Measurements from ENCODE around the gene ARMC7.
A peak's percentile ranks its signal among the peaks of the same experiment; 100 is the strongest.

The ARMC7 gene

DNA sequence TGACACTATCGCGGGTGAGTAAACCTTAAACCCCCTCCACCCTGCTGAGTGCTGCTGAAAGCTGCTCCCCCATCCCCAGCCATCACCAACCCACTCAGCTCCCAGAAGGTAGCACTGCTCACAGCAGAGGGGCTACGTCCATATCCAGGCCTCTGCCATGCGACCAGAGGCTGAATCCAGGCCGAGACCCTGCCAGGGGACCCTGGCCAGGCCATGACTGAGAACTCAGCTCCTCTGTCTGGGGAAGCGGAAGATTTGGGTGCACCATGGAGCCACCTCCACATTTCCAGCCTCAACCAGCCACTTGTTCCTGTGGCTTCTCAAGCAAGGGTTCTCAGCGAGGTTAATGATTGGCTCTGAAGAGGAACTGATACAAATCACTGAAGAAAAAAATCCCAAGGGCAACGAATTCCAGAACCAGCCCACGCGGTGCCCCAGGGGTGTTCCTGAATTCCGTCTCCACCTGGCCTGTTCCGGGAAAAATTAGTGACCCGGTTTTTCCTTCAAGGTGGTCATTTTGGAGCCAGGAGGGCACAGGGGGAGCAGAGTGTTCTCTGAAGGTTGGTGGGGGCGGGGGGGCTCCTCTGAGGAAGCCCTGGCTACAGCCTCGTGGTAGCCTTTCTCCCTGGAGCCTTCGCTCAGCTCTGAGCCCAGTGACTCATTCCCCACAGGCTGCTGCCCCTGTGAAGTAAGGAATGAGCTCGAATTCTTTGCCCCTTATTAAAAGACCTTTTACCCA is 31.3 kb upstream of the ARMC7 start:
- no peak for DNase-seq (ENCODE audit: low read depth)

DNA sequence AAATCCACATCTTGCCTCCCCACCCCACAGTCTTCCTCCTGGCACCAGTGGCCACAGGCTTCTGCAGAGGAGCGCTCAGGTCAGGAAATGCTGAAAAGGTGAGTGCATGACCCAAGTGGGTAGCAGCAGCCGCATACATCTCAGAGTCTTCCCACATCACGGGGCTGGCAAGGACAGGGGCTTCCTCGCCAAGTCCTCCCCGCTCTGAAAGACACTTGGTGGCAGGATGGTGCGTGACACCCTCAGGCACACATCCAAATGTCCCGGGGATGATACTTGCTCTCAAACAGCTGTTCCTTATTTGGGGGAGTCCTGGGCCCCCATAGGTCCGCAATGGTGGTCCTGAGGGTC is 30.8 kb upstream of the ARMC7 start:
- DNase-seq (ENCODE audit: low read depth): no peak

DNA sequence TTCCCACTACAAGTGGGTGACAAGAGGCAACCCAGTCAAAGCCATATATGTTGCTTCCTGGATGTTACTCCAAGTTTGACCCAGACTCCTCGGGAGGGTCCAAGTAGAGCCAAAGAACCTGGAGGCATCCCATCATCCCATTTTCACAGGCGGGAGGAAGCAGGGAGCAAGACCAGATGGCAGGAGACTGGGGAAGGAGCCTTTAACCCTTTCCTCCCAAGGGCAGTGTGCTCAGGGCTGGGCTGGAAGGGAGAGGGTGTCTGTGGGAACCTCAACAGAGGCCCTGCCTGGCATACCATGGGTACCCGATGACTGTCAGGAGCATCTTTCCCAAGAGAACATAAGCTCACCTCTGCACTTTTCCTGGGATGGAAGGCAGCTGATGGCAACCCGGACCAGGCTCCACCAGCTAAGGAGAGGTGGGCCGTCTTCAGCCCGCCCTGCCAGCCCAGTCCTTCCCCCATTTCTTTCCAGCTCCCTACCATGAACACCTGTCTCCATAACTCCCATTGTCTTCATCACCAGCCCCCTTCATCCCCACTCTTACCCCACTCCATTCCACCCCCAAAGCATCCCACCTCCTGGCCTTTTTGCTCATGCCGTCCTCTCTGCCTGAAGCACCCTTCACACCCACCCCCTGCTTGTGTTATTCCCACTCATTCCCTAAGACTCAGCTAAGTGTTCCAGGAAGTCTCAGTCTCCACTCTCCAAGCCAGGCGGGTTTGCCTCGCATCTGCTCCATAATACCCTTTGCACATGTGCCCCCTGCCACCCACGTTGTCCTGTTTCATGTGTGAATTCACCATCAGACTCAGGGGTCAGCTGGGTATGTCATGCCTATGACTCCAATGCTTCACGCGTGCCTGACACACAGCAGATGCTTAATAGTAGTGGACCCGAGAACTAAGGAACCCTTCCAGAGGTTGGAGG is 27.9 kb upstream of the ARMC7 start:
- DNase-seq (ENCODE audit: low read depth): no peak

DNA sequence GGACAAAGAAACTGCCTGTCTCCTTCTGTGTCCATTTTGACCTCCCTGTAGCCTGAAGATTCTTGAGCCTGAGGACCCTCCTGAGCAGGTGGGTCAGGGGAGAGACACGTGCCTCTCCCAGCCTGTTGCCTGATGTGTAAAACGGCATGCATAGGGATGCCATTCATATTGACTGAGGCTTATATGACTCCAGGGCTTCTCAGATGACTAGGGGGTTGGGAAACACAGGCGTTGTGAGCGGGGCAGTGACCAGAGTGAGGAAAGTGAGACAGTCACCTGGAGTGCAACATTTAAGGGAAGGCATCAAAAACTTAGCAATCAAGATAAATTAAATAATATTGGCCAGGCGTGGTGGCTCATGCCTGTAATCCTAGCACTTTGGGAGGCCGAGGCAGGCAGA is 27.1 kb upstream of the ARMC7 start:
- no peak for DNase-seq (ENCODE audit: low read depth)

- DNase-seq (ENCODE audit: low read depth): no peak
These were observed 25.6 kb upstream of the ARMC7 start for GRCh38 chr17:75084039-75084660.

GRCh38 chr17:75086496-75087181 is 23.1 kb upstream of the ARMC7 start:
- DNase-seq (ENCODE audit: low read depth): no peak

GRCh38 chr17:75087182-75087557 is 22.6 kb upstream of the ARMC7 start:
- no peak for DNase-seq (ENCODE audit: low read depth)

DNA sequence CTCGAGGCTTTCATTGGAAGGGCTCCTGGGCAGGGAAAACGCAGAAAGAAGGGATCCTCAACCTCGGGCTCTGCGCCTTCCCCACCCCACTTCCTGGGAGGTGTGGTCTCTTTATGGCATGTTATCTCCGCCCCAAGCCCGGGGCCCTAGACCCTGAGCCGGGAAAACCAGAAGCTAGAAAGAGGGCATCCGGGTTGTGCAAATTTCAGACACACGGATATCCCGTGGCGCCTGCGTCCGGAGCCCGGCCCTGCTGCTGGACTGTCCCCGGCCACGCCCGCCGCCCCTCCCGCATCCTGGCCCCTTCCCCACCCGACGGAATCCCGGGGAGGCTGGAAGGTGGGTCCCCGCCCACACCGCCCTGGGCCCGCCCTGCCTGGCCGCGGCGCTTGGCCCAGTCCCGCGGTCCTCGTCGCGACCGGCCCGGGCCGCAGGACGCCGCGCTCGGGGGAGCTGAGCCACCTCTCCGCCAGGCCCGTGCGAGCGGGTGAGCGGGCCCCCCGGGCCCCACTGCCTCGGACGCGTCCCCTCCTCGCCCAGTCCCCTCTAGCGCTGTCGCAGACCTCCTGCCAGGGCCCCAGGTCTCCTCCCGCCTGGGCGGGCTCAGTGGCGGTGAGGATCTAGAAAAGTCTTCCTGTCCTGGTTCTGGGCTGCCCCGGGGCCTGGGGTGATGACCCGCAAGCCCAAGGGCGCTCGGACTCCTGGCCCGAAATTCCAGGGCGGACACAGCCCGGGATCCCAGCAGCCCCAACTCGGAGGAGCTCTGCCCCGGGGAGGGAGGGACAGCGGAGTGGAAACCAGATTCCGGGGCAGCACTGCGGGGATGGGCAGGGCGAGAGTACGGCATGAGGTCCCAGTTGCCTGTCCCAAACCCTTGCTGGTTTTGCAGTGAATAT is 22.0 kb upstream of the ARMC7 start, which contains the start of gene SLC16A5:
TSS of gene SLC16A5 (plus strand) at position 397 of the 896 bp plus-strand sequence. CDS start 5,683 bp downstream, outside the sequence.
- DNase-seq (ENCODE audit: low read depth): peak; percentile 19

DNA sequence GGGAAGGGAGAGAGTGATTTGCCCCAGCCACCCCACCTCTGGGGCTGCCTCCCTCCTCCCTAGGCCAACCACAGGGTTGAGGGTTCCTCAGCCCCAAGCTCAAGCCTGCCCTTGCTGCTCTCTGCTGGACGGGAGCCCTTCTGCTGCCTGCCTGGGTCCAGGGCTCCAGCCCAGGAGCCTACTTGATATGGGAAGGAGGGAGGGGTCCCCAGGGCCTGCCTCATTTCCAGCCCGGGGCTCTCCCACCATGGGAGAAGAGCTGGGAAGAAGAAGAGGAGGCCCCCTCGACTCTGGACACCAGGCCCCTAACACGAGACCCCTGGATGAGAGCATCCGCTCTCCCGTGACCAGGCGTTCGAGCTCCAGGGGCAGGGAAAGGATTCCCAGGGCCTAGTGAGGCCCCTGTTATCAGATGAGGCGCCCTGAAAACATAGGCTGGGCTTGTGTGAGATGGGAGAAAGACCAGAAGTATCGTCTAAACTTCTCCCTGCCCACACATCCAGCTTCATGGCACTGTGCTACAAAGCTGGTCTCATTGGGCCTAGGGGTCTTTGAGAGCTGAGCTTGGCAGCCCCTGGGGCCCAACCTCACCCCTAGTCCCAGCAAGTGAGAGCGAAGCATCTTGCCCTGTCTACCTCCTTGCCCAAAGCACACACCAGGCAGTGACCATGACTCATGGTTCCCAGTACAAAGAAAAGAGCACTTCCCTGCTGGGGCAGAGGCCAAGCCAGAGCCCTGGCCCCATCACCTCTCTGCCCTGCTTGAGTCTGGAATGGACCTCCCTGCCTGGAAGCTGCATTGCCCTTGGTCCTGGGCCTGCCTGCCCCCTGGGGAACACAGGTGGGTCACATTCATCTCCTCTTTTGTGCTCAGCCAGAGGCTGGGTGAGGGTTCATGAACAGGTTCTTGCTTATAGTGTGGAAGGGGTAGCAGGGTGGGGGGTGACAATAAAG is 21.0 kb upstream of the ARMC7 start:
- DNase-seq (ENCODE audit: low read depth): no peak

GRCh38 chr17:75090871-75091854 is 18.6 kb upstream of the ARMC7 start:
- DNase-seq (ENCODE audit: low read depth): no peak

GRCh38 chr17:75091855-75092327 is 17.9 kb upstream of the ARMC7 start:
- DNase-seq (ENCODE audit: low read depth): no peak

DNA sequence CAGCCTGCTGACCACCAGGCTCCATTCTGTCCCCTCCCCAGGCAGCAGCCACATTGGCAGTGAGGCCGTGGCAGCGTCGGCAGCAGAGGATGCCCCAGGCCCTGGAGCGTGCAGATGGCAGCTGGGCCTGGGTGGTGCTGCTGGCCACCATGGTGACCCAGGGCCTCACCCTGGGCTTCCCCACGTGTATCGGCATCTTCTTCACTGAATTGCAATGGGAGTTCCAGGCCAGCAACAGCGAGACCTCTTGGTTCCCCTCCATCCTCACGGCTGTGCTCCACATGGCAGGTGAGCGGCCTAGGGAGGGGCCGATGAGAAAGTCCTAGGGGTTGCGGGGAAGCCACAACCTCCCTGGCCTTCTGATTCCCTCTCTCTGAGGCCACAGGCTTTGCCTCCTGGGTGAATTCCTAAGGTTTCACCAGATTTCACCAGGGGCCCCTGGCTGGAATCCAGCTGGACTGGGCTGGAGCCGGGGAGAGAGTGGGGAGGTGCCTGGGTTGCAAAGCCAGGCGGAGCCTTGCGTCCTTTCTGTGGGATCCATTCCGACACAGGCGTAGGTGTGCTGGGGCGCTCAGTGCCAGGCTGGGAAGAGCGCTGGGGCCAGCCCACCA is 16.1 kb upstream of the ARMC7 start:
- no peak for DNase-seq (ENCODE audit: low read depth)

- DNase-seq (ENCODE audit: low read depth): no peak
These were observed 14.8 kb upstream of the ARMC7 start for GRCh38 chr17:75094871-75095399.

DNA sequence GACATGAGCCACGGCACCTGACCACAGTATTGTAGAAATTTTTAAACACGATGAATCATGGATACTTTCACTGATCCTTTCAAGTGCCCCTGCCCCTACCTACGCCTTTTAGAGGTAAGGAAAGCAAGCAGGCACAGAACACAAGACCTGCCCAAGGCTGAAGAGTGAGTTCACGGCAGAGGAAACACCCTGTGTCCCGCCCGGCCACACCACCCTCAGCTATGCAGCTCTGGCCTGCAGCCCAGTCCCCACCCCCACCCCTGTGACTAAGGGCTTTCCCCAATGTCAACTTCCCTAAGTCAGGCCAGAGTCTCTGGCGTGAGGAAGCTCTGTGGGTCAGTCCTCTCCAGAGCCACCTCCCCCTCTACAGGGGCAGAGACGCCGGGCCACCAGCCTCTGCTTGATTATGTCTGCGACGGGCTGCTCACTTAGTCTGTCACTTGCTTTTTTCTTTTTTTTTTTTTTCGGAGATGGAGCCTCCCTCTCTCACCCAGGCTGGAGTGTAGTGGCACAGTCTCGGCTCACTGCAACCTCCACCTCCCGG is 13.6 kb upstream of the ARMC7 start:
- DNase-seq (ENCODE audit: low read depth): no peak

- DNase-seq (ENCODE audit: low read depth): no peak
These were observed 11.9 kb upstream of the ARMC7 start for GRCh38 chr17:75097865-75098264.

GRCh38 chr17:75098861-75099260 is 10.9 kb upstream of the ARMC7 start:
- no peak for DNase-seq (ENCODE audit: low read depth)

DNA sequence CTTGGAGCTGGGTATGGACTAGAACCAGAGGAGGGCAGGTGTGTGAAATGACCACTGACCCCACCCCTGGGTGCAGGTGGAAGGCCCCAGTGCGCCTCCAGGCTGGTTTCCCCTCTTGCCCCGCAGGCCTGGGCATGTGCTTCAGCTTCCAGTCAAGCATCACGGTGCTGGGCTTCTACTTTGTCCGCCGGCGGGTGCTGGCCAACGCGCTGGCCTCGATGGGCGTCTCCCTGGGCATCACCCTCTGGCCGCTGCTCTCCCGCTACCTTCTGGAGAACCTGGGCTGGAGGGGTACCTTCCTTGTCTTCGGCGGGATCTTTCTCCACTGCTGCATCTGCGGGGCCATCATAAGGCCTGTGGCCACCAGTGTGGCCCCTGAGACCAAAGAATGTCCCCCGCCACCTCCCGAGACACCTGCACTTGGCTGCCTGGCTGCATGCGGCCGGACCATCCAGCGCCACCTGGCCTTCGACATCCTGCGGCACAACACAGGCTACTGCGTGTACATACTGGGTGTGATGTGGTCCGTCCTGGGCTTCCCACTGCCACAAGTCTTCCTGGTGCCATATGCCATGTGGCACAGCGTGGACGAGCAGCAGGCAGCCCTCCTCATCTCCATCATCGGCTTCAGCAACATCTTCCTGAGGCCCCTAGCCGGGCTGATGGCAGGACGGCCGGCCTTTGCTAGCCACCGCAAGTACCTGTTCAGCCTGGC is 9.7 kb upstream of the ARMC7 start:
- DNase-seq (ENCODE audit: low read depth): no peak
